H1 (cell line): ENCODE measurements around the gene RBM42. TPM values are rescaled to one million over a fixed set of nuclear protein-coding genes. Genes with fewer than 3 reads are reported as not detected.

Experiments
- BCL11A ChIP-seq, 2 experiments: IDR thresholded peaks; one replicate each; pipeline ENCODE4 v1.6.1; 2011; ENCODE audit warnings: low read depth in 2 of 2, low read length in 2 of 2, mild to moderate bottlenecking in 2 of 2
- BRCA1 ChIP-seq: IDR thresholded peaks from 2 replicates; pipeline ENCODE4 v1.6.1; 2012; ENCODE audit warnings: low read depth, low read length, improper control_type of control experiment
- CBX5 ChIP-seq: fragments of 300-800, 300-1000 bp; sonication (generic); IDR thresholded peaks from 2 replicates; pipeline ENCODE4 v1.7.1; 2016; ENCODE audit warnings: antibody characterized with exemption, low read length, low read depth
- CTBP2 ChIP-seq: IDR thresholded peaks from 2 replicates; pipeline ENCODE4 v1.7.0; 2011; ENCODE audit warnings: borderline replicate concordance, mild to moderate bottlenecking, moderate library complexity, mixed read lengths, low read length; ENCODE audit not compliant: insufficient read depth, insufficient read length
- JUN ChIP-seq: IDR thresholded peaks from 2 replicates; pipeline ENCODE4 v1.6.1; 2011; ENCODE audit warnings: low read depth, mild to moderate bottlenecking, improper control_type of control experiment, low read length
- NRF1 ChIP-seq: IDR thresholded peaks from 2 replicates; pipeline ENCODE4 v1.6.1; 2011; ENCODE audit warnings: mild to moderate bottlenecking, low read depth, low read length, improper control_type of control experiment
- POLR2A ChIP-seq, 2 experiments: IDR thresholded peaks; 1 replicate in 1 of 2; 2 replicates in 1 of 2; pipeline ENCODE4 v1.6.1; 2011; ENCODE audit warnings: low read depth in 2 of 2, low read length in 2 of 2, mild to moderate bottlenecking in 2 of 2; ENCODE audit errors: control extremely low read depth in 1 of 2
- SAP30 ChIP-seq: fragments of 300-600 bp; sonication (generic); IDR thresholded peaks from 2 replicates; pipeline ENCODE4 v1.7.1; 2012; ENCODE audit warnings: low read length, moderate library complexity, mild to moderate bottlenecking, inconsistent platforms; ENCODE audit not compliant: insufficient read depth, insufficient replicate concordance
- TAF1 ChIP-seq: IDR thresholded peaks from 2 replicates; pipeline ENCODE4 v1.6.1; 2011; ENCODE audit warnings: mild to moderate bottlenecking, low read depth, low read length
- TAF7 ChIP-seq: optimal IDR thresholded peaks from 2 replicates; pipeline ENCODE3; 2011; ENCODE audit warnings: low read depth, mild to moderate bottlenecking, inconsistent platforms, low read length, moderate library complexity, borderline replicate concordance
- YY1 ChIP-seq: IDR thresholded peaks from 2 replicates; pipeline ENCODE4 v1.6.1; 2011; ENCODE audit warnings: low read depth, mild to moderate bottlenecking, low read length
- polyA plus RNA-seq, 7 experiments: library from polyadenylated mRNA; depleted of rRNA in 3 of 7; stranded (reverse) in 5 of 7; unstranded in 2 of 7; fragments of >200 nt in 5 of 7; fragments of 200-250 nt in 2 of 7; gene quantifications; 1 replicate in 5 of 7; 2 replicates in 1 of 7; 4 replicates in 1 of 7; pipeline versions ENCODE4 v1.2.1 to v1.2.3, GENCODE V29; 2011 to 2013; ENCODE audit warnings: missing spikeins in 2 of 7, mixed read lengths in 2 of 7
- total RNA-seq: library from RNA; stranded (reverse); fragmentation: NEBNext Ultra II Directional; extraction: Animal tissue kit (Norgen Biotek cat#: 25700); gene quantifications from 2 replicates; pipeline ENCODE4 v1.2.1, GENCODE V29; 2021
- TF ChIP-seq, protein P1 (sequence below): IDR thresholded peaks from 2 replicates; pipeline ENCODE4 v1.6.1; 2012; ENCODE audit warnings: inconsistent platforms

The RBM42 gene
- total and polyA plus RNA-seq, 2 of the 8 experiments (the other 6 are each of a cell fraction or from before 2014, with no cell fraction given), result 59.8 to 80.8 TPM

DNA sequence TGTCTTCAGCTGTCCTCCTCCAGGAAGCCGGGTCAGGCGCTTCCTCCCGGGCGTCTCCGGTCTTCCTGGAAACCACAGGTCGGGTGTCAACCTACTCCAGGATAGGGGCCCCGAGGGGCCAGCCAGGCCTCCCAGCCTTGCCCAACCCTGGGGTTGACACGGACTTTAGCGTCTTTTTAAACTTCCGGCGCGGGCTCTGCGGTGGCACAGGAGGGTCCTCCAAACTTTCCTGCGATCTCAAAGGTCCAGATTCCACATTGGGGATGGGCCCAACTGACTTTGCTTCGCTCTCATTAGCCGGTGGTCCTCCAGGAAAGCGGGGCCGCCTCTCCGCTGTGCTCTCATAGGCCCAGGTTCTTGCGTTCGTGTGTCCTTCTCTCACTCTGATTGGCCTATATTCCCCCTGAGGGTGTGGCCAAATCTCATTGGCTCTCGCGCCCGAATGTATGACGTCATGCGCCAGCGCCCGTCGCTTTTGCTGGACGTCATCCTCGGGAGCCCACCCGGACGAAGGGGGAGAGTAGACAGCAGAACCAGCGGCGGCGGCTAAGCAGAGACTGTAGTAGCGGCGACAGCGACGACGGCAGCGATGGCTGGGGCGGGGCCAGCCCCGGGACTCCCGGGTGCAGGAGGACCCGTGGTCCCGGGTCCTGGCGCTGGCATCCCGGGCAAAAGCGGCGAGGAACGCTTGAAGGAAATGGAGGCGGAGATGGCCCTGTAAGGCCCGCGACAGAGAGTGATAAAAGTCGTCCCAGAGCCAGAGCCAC is at the start of gene RBM42 (continued):
- TF ChIP-seq JUN (peak; percentile 73), SAP30 (peak; percentile 20), CTBP2 (no peak), YY1 (no peak), NRF1 (no peak), TAF1 (peak; percentile 80; the same call in 1 of the 2 replicates), POLR2A (IDR thresholded peaks at IDR 0.05; ENCODE audit: control extremely low read depth in 1 of 2, low read depth in 2 of 2, low read length in 2 of 2) (peak in 1 of 2 experiments; percentile 59; a peak in 1 of 3 replicates), CBX5 (no peak), BRCA1 (peak; percentile 78), TAF7 (peak; percentile 51), BCL11A (IDR thresholded peaks at IDR 0.05; ENCODE audit: low read depth in 2 of 2, low read length in 2 of 2) (no peak)
- TF ChIP-seq, protein P1, sequence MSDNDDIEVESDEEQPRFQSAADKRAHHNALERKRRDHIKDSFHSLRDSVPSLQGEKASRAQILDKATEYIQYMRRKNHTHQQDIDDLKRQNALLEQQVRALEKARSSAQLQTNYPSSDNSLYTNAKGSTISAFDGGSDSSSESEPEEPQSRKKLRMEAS, result 0 out of 2 replicates have a peak, but pooled peaks have one; percentile 13
- TF ChIP-seq, all 59 proteins: peak for 29
